Suprapubic skin (tissue), 3 donors: ENCODE results near the gene TNFSF8.

Experiments
- CTCF ChIP-seq, 2 donors: fragments of 200-600 bp in 1 of 2; fragments of 450-650 bp in 1 of 2; sonication (generic) in 1 of 2; IDR thresholded peaks; one replicate each; pipeline ENCODE4 v1.5.1; 2016 to 2019; ENCODE audit warnings: antibody characterized with exemption in 2 of 2, mild to moderate bottlenecking in 1 of 2, moderate library complexity in 1 of 2
- POLR2AphosphoS5 ChIP-seq, 3 donors: sonication (generic); formaldehyde crosslinking; IDR thresholded peaks; one replicate each; pipeline ENCODE4 v1.6.1; 2017; ENCODE audit warnings: antibody characterized with exemption in 3 of 3

GRCh38 chr9:114919611-114920010 lies 10.8 kb downstream of the TNFSF8 start:
- TF ChIP-seq CTCF (IDR thresholded peaks at IDR 0.05) (no peak), POLR2AphosphoS5 (IDR thresholded peaks at IDR 0.05) (no peak)
